Astrocyte of the cerebellum (primary cell): ENCODE data around the gene COMMD7.

Experiments
- DNase-seq: peaks from one replicate; pipeline ENCODE4 v3.0.0-alpha.2; 2011; ENCODE audit warnings: low read depth
- H3K4me3 ChIP-seq: 2 replicates; pipeline ENCODE4 v1.5.1; 2011; ENCODE audit warnings: mild to moderate bottlenecking, low read depth, low read length, moderate library complexity
- in situ Hi-C: cut with HindIII; loops from 2 replicates; pipeline ENCODE4 v1.10.0; 2017; ENCODE audit warnings: low sequenced_read_pairs
- TF ChIP-seq, protein P1 (sequence below): IDR thresholded peaks from 2 replicates; pipeline ENCODE4 v1.5.1; 2012; ENCODE audit warnings: low read length, low read depth, moderate library complexity, mild to moderate bottlenecking; ENCODE audit errors: missing control alignments

COMMD7 gene

DNA sequence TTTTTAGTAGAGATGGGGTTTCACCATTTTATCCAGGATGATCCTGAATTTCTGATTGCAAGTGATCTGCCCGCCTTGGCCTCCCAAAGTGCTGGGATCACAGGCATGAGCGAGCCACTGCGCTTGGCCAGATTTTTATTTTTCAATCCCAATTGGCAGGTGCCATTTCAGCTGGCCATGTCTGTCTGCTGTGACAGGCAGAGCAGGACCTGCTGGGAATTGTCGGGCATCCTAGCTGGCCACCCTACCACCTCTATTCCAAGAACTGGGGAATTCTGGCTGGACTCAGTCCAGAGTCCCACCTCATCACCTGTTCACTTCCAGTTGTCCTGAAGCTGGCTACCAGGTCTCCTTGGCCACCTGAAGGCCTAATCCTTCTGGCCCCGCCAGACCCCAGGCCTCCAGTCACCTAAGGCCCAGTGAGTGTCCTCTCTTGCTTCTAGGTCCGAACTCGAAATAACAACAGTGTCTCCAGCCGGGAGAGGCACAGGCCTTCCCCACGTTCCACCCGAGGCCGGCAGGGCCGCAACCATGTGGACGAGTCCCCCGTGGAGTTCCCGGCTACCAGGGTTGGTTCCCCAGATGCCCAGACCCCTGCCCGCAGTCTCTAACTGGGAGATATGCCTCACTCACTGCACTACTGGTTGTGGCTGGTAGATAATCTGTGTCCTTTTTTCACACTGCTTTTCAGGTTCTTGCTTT is 42.9 kb upstream of the COMMD7 start:
- TF ChIP-seq, protein P1, sequence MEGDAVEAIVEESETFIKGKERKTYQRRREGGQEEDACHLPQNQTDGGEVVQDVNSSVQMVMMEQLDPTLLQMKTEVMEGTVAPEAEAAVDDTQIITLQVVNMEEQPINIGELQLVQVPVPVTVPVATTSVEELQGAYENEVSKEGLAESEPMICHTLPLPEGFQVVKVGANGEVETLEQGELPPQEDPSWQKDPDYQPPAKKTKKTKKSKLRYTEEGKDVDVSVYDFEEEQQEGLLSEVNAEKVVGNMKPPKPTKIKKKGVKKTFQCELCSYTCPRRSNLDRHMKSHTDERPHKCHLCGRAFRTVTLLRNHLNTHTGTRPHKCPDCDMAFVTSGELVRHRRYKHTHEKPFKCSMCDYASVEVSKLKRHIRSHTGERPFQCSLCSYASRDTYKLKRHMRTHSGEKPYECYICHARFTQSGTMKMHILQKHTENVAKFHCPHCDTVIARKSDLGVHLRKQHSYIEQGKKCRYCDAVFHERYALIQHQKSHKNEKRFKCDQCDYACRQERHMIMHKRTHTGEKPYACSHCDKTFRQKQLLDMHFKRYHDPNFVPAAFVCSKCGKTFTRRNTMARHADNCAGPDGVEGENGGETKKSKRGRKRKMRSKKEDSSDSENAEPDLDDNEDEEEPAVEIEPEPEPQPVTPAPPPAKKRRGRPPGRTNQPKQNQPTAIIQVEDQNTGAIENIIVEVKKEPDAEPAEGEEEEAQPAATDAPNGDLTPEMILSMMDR: no peak
- DNase-seq: no peak
- H3K4me3 ChIP-seq: no peak overlapping the region
- in situ Hi-C loops: loop anchor here (10.0 kb wide), 1 partner anchor 271 kb away; no protein-coding TSS in a partner anchor

DNA sequence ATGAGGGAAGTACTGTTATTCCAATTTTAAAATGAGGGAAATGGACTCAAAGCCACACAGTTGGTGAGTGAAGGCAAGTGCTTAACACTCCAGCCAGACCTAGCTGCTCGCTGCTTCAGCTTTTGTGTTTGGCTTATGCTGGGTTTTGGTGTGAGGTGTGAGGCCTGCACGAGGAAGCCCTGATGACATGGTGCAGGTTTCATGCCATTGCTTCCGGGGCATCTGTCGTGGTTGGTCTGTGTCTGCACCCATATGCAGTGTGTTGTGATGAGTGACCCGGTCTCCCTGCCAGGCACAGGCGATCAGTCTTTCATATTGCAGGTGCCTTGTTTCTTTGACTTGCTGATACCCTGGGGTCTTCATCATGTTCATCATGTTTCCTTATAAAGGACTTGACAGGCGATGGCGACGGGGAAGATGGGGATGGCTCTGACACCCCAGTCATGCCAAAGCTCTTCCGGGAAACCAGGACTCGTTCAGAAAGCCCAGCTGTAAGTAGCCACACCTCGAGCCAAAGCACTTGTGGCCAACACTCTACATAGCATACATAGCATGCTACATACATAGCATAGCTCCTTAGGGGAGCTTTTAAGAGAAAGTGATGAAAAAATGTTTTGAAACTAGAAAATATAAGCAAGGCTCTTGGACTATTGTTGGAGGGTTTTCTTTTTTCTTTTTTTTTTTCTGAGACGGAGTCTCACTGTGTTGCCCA is 41.3 kb upstream of the COMMD7 start:
- DNase-seq: no peak
- TF ChIP-seq, protein P1: no peak
- in situ Hi-C loops: loop anchor here (10.0 kb wide), 1 partner anchor 270 kb away; no protein-coding TSS in a partner anchor
- no peak overlapping the region for H3K4me3 ChIP-seq

- in situ Hi-C loops: loop anchor here (10.0 kb wide), 1 partner anchor 266 kb away; no protein-coding TSS in a partner anchor
- TF ChIP-seq, protein P1: no peak
- H3K4me3 ChIP-seq: no peak overlapping the region
- no peak for DNase-seq
Observed at GRCh38 chr20:32780749-32781655, 37.7 kb upstream of the COMMD7 start.

DNA sequence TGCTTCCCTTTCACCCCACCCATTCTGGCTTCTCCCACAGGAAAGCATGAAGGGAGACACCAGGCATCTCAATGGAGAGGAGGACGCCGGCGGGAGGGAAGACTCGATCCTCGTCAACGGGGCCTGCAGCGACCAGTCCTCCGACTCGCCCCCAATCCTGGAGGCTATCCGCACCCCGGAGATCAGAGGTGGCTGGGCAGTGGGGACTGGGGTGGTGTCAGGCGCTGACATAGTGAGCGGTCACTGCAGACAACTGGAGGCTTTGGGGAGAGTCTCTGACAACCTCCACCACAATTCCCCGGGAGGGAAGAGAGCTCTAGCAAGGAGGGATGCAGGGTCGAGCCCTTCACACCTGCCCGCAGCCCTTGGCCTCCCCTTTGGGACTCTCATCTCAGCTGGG is 37.0 kb upstream of the COMMD7 start:
- in situ Hi-C loops: loop anchor here (10.0 kb wide), 1 partner anchor 265 kb away; no protein-coding TSS in a partner anchor

DNA sequence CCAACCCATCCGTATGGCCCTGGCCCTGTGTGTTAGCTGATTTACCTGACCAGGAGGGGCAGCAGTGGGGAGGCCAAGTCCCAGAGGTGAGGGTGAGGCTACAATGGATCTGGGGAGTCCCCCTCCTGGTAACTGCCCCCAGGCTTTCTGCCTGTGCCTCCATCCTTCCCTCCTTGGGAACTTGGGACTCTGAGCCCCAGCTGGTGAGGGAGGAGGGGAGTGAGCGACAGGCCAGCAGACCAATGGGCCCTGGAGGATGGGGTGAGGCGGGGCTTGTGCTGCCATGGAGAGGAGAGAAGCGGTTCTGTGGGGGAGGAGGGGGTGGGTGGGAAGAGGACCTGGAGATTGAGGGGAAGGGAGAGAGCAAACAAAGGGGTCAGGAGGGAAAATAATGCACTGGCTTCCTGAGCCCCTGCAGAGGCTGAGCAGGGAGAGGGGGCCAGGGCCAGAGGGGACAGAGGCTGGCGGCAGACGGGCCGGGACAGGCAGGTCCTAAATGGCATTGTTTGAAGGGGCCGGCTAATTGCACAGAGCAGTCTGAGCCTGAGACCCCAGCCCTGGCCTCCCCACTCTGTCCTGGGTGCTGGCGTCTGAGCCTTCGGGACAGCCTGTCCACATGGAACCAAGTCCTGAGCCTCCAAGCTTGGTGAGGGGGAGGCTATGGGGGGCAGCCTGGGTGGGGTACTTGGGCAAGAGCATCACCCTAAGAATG is 36.4 kb upstream of the COMMD7 start:
- DNase-seq: no peak
- TF ChIP-seq, protein P1: no peak
- no peak overlapping the region for H3K4me3 ChIP-seq
- in situ Hi-C loops: loop anchor here (5.0 to 10.0 kb wide), 2 partner anchors 102 to 265 kb away; no protein-coding TSS in a partner anchor

More for the DNA sequence above, 37.0 kb upstream of the COMMD7 start:
- TF ChIP-seq, protein P1: no peak
- no peak overlapping the region for H3K4me3 ChIP-seq
- no peak for DNase-seq
